Kidney tubule cell (primary cell): ENCODE results near the gene TUBAL3.
A peak's percentile ranks its signal among the peaks of the same experiment; 100 is the strongest.

ENCODE experiments used
- DNase-seq: peaks from one replicate; pipeline ENCODE4 v3.0.0-alpha.2; 2018; ENCODE audit warnings: low spot score

TUBAL3 gene

GRCh38 chr10:5404208-5405041 lies at the start of gene TUBAL3:
TSS of gene TUBAL3 (minus strand) at chr10:5404828. CDS start at chr10:5404792, 36 bp downstream.
- DNase-seq = peak; percentile 50

- no peak for DNase-seq
Measured at GRCh38 chr10:5453749-5454489, 49.3 kb upstream of the TUBAL3 start.

GRCh38 chr10:5450605-5451384 lies 46.2 kb upstream of the TUBAL3 start:
- no peak for DNase-seq

GRCh38 chr10:5449823-5450222 lies 45.2 kb upstream of the TUBAL3 start:
- peak; percentile 84 for DNase-seq

- DNase-seq = no peak
Measured at GRCh38 chr10:5449227-5449626, 44.6 kb upstream of the TUBAL3 start.

DNA sequence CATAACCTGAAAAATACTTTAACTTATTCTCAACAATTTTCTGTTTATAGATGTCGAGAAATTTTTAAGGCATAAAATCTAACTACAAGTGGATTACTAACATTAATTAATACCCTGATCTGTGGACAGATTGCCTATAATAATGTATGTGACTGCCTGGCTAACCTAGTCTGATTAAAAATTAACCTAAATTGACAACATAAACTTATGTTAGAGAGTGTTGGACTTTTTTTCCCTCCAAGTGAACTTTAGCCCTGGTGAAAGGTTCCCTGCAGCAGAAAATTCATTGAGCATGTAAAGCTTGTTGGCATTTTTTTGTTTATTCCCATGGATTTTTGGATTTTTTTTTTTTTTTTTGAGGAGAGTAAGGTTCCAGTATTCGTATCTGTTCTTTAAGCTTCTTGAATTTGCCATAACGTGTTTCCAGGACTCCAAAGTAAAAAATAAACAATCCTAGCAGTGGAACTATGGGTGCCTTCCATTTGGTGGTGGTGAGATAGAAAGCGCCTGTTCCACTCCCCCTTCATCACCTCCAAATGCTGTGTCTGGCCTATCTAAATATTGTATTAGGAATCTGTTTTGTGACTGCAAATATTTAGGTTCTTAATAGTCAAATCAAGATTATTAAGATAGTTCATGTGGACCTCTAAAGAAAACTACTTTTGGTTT lies 43.8 kb upstream of the TUBAL3 start:
- DNase-seq = no peak

DNA sequence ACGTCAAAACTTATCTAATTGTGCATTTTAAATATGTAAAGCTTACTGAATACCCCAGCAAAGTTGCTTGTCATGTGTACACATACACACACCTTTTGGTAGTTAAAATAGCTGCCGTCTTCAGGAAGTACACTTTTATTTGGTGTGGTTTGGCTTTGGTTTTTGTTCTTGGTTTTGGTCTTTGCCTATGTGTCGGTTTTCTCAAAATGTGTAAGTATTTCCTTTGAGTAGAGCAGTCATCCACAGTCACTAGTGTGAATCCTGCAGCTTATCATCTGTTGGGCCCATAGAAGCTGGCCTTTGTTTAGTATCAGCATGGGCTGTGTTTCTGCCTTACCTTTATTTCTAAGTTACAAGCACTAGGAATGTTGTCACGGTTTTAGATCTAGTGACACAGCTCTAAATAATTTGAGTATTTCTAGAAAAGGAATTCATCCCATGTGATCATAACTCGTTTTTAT lies 43.0 kb upstream of the TUBAL3 start:
- peak; percentile 67 for DNase-seq

DNA sequence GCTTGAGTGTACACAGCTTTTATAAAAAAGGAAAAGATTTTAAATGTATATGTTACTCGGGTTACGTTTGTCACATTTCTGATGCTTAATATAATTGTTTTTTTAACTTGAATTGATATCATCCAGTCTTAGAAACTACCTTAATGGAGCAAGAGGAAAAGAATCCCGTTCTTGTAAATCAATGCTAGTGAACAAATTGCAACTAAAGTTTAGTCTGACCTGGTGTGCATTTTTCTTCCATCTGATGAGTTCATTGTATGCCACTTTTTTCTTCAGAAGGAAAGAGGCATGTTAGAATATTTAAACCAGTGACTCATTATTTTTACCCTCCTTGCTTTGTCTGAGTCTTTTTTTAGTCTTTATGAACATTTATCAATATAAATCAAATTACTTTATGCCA lies 42.4 kb upstream of the TUBAL3 start:
- DNase-seq = peak; percentile 55

- DNase-seq = peak; percentile 96
Measured at GRCh38 chr10:5446390-5446926, 41.8 kb upstream of the TUBAL3 start.

GRCh38 chr10:5445006-5445405 lies 40.4 kb upstream of the TUBAL3 start:
- no peak for DNase-seq

- DNase-seq = no peak
Measured at GRCh38 chr10:5443429-5443828, 38.8 kb upstream of the TUBAL3 start.

DNA sequence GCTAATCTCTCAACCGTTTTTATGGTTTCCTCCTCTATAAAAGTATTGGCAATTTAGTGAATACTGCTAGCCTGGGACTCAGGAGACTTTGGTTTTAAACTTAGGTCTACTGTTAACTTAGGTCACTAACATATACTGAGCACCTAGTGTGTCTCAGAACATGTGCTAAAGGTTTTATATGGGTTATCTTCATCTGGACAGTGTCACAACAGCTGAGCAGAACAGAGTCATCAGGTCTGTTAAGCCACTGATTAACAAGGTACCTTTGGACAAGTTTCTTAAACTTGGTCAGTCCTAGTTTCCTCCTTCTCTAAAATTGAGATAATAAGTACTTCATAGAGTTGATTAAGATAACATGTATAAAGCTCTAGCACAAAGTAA lies 38.4 kb upstream of the TUBAL3 start:
- DNase-seq = no peak

DNA sequence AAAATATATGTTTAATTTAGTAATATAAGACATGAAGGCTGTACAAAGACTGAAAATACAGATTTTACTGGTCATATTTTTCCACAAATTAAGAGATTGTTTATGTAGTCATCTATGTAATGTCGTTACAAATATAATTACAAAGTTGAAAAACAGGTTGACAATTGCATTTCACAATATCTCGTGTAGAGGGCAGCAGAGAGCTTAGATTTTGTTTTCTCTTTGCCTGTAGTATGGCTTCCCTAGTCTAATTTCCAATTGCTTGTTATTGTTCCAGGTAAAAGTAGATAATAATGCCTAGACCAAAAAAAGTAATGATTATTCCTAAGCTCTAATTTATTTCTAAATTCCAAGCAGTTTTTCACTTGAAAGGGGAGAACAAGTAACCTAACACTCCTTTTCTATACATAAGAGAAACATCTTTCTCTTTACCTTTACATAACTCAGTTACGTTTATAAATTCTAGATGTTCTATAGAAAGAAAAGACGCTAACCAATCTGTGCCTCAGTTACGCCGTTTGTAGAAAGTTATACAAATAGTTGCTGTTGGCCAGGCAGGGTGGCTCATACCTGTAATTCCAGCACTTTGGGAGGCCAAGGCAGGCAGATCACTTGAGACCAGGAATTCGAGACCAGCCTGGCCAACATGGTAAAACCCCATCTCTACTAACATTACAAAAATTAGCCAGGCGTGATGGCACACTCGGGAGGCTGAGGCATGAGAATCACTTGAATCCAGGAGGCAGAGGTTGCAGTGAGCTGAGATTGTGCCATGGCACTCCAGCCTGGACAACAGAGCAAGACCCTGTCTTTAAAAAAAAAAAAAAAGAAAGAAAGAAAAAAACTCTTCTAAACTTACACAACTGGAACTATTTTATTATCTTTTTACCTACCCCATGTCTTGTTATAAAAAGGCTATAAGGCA lies 37.7 kb upstream of the TUBAL3 start:
- peak; percentile 64 for DNase-seq

- DNase-seq = no peak
Measured at GRCh38 chr10:5441106-5441505, 36.5 kb upstream of the TUBAL3 start.

DNA sequence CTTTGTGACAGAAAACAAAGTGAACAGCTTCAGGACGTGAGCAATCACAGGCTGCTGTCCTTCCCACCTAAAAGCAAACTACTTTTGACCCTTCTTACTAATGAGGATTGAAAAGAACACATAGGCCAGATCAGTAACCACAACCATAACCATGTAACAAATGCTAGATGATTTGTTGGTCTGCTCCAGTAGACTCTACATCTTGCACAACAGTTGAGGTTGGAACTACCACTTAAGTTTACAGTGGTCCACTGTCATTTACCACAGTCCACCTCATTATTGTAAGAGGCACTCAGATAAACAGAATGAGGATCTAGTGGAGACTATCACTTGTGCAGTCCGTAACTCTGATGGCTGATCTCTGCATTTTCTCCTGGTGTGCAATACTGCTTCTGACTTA lies 35.6 kb upstream of the TUBAL3 start:
- no peak for DNase-seq

GRCh38 chr10:5435328-5435727 lies 30.7 kb upstream of the TUBAL3 start:
- DNase-seq = no peak

GRCh38 chr10:5434017-5434753 lies 29.6 kb upstream of the TUBAL3 start:
- peak; percentile 72 for DNase-seq

DNA sequence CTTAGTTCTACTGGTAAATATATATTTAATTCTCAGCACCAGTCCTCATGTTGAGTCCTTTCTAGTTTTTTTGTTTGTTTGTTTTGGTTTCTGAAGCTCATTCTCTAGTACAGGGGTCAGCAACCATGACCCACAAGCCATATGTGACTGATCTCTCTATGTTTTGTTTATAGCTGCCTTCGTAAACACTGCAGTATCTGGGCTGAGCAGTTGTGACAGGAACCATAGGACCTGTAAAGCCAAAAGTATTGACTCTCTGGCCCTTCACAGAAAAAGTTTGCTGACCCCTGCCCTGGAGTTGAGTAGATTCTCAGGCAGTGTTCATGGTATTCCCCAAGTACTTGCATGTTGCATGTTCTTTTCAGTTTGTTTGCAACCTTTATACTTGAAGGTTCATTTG lies 28.6 kb upstream of the TUBAL3 start:
- DNase-seq = no peak

- DNase-seq = no peak
Measured at GRCh38 chr10:5428133-5428532, 23.5 kb upstream of the TUBAL3 start.

GRCh38 chr10:5424751-5425150 lies 20.1 kb upstream of the TUBAL3 start:
- no peak for DNase-seq
